Activated CD4-positive, CD25-positive, alpha-beta regulatory T cell treated with anti-CD3 and anti-CD28 coated beads, Interleukin-2, amount 50 U/mL, for 16 hours (primary cell): Measurements from ENCODE around the gene FAM200B.
A peak's percentile ranks its signal among the peaks of the same experiment; 100 is the strongest.
"Not testable (repeated sequence)": the region's sequence is repeated elsewhere in the genome, so short reads cannot be mapped to it uniquely, and the experiment has no call there.

ENCODE experiments used
- DNase-seq: peaks from one replicate; pipeline ENCODE4 v3.0.0-alpha.2; 2020; ENCODE audit warnings: low read depth, low spot score

Gene FAM200B

DNA sequence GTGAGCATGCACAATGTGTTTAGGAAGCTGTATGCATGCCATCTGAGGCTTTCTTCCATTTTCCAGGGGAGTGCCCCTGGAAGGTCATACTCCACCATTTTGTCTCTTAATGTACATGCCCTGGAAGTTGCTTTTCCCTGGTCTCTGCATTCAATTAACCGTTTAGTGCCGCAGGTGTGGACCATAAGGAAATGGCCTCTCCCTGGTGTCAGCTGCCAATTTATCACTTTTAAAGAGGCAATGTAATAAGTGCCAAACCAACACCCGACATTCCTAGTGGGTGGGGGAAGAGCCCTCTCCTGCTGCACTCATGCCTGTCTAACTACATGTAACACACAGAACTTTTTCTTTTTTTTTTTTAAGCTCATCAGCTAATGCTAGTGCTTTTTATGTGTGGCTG is 14.1 kb downstream of the FAM200B start:
- DNase-seq: no peak

- no peak for DNase-seq
Measured at GRCh38 chr4:15696866-15697265, 15.2 kb downstream of the FAM200B start.

DNA sequence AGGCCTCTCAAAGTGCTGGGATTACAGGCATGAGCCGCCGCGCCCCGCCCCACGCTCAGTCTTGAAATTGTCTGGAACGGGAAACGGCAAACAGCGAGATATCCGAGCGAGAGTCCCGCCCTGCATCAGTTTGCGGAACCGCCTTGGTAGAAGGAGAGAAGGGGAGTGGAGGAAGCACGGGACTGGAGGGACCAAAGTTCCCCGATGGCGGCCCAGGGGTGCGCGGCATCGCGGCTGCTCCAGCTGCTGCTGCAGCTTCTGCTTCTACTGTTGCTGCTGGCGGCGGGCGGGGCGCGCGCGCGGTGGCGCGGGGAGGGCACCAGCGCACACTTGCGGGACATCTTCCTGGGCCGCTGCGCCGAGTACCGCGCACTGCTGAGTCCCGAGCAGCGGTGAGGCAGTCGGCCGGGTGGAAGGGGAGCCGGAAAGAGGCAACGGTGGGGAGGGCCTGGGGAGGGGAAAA is 21.3 kb downstream of the FAM200B start, which contains the start of gene BST1:
TSS of gene BST1 (plus strand) at position 125 of the 463 bp plus-strand sequence. CDS start at position 205, 80 bp downstream.
- DNase-seq: no peak

GRCh38 chr4:15703439-15703838 is 21.8 kb downstream of the FAM200B start:
- DNase-seq: no peak

DNA sequence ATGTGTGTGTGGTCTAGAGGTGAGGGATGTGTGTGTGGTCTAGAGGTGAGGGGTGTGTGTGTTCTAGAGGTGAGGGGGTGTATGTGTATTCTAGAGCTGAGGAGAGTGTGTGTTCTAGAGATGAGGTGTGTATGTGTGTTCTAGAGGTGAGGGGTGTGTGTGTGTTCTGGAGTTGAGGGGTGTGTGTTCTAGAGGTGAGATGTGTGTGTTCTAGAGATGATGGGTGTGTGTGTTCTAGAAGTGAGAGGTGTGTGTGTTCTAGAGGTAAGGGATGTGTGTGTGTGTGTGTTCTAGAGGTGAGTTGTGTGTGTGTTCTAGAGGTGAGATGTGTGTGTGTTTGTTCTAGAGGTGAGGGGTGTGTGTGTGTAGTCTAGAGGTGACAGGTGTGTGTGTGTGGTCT is 22.5 kb downstream of the FAM200B start:
- no peak for DNase-seq

- no peak for DNase-seq
Measured at GRCh38 chr4:15706646-15707362, 25.2 kb downstream of the FAM200B start.

DNA sequence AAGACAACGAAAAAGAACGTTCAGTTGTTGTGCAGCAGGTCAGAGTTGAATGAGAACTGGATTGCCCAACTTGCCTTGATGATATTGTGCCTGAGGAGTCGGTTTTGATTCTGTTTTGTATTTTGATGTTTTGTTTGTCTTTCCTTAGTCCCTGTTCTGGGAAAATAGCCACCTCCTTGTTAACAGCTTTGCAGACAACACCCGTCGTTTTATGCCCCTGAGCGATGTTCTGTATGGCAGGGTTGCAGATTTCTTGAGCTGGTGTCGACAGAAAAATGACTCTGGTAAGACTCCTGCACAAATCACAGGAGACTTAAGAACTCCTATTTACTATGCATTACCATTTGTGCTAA is 25.7 kb downstream of the FAM200B start:
- DNase-seq: no peak

- no peak for DNase-seq
Measured at GRCh38 chr4:15711762-15712161, 30.1 kb downstream of the FAM200B start.

GRCh38 chr4:15712214-15712613 is 30.6 kb downstream of the FAM200B start:
- no peak for DNase-seq

DNA sequence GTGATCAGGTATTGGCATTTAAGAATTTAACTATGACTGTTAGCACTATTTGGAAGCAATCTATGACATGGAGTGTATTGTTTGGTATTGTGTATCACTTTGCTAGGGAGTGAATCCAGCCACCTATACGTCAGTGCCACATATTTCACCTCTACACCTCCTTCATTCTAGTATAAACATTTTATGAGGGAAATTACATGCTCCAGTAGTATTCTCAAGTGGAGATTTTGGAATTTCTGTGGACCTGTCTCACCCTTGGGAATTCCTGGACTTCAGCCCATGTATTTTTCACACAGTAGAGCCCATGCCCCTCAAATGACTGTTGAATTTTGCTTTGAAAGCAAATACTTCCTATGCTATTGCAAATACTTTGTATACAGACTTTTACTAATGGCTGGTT is 32.5 kb downstream of the FAM200B start:
- DNase-seq: no peak

DNA sequence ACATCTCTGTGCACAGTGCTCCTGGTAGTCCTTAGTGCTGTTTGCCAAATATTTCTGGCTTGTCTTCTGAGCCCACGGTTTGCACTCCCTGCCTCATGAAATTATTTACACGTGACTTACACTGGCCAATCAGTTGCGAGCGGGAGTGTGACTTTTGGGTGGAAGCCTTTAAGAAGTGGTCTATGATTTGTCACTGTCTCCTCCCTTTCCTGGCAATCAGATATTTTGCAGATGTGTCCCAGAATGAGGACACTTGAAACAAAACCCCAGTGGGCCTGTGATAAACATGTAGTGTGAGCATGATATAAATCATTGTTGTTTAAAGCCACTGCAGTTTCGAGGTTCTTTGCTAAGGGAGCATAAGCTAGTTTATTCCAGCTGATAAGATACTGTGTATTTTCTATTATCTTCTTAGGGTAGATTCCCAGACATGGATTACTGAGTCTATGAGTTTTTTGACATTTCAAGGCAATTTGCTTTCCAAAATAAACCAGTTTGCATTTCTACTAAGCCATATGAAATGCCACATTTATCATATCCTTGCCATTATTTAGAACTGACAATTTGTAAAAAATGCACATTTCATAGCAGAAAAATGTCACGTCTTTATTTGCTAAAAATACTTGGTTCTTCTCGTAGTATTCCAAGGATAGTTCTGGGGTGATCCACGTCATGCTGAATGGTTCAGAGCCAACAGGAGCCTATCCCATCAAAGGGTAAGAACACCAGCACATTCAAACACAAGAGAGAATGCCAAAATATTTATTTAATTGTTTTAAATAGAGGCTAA is 33.2 kb downstream of the FAM200B start:
- no peak for DNase-seq

GRCh38 chr4:15716115-15716514 is 34.5 kb downstream of the FAM200B start:
- DNase-seq: no peak

DNA sequence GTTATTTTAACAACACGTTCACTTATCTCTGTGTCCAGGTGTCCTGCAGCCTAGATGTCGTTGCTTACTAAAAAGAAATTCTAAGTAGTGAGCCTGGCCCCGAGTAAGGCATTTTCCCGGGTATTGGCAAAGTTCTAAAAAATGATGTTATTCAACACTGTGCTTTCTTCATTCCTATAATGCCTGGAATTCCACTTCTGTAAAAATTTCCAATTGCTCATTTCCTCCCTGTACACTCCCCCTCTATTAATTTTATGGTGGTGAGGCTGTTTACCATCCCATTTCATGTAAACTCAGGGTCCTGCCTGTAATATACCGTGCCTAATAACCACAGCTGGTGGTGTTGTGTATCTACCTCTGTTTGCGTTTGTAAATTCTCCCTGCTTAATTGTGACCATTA is 35.5 kb downstream of the FAM200B start:
- DNase-seq: no peak

GRCh38 chr4:15717657-15718416 is 36.2 kb downstream of the FAM200B start:
- DNase-seq: no peak

DNA sequence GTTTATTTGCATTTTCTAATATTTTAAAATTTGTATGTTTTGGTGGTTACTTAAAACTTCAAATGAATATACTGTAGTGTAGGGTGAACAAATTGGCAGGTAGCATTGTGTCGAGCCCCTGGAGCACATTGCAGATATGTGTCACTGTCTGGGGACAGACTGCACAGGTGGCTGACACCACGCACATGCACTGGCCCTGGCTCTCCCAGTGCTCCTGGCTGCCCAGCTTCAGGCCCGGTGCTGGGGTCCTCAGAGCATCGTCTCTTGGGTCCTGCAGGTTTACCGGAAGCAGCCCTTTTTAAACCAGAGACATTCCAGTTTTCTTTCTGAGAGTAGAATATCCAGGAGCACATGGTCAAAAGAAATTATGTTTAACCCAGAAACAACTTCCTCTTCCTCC is 36.8 kb downstream of the FAM200B start:
- DNase-seq: no peak

DNA sequence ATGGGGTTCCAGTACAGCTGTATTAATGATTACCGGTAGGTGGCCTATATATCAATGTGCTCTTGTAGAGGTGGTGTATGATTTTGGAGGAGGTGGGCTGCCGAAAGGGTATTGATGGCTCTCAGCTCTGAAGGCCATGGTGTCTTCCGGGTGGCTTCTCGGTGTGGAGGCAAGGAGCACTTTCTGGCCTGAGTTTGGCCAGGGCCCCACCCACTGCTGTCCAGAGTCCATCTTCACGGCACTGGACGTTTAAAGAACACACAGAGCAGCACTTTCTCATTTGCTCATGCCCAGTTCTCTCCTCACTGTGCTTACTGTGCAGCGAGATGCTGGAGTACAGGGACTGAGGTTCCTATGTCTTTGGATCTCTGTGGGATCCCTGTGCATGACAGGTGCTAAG is 37.3 kb downstream of the FAM200B start:
- DNase-seq: no peak

GRCh38 chr4:15719506-15719905 is 37.9 kb downstream of the FAM200B start:
- DNase-seq: no peak

- DNase-seq: no peak
Measured at GRCh38 chr4:15720851-15721250, 39.2 kb downstream of the FAM200B start.

DNA sequence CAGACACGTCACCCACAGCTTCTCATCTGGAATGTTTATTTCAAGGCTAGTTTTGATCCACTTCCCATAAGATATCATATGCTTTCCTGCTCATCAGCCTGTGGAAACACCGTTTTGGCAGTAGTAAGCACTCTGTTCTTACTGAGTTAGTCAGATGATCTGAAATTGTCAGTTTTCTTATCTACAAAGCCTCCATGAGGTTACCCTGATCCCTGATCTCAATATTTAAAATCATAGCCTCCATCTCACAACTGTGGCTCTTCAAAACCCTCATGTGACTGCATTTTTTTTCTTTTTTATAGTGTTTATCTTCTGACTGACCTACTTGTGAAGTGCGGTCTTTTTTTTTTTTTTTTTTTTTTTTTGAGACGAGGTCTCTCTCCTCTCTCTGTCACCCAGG is 44.0 kb downstream of the FAM200B start:
- no peak for DNase-seq

DNA sequence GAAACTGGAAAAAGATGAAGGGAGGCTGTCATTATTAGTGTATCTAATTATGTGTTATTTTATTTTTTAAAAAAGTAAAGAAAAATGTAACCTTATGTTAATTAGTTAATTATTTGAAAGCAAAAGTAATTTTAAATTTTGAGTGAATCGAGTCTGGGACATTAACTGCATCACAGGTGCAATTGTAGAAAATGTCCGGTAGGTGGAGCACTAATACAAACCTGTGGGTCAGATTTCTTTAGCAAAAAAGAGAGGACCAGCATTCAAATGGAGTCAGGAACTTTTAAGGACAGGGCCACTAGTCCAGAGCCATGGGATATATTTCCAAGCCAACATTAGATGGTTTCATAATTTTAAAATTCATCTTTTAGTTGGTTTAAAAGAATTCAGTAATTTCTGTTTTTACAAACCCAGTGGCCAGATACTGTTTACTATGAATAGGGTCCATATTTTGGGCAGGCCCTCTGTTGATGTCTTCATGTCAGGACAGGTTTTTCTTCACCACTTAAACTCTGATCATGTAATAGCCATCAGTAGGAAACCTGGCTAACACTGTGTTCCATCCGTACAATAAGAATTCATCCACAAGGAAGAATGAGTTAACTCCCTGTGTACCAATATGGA is 48.4 kb downstream of the FAM200B start:
- peak; percentile 6 for DNase-seq

GRCh38 chr4:15733061-15733460 is 51.4 kb downstream of the FAM200B start:
- not testable (repeated sequence) for DNase-seq

GRCh38 chr4:15735536-15735935 is 53.9 kb downstream of the FAM200B start:
- no peak for DNase-seq
